ENCODE data around the gene PIEZO1.

PIEZO1 gene

GRCh38 chr16:88818575-88818874, 33.5 kb upstream of the PIEZO1 start:
- in situ Hi-C loops (cut with MboI; ENCODE audit: low pct_unique_long_range_greater_than_20kb, low sequenced_read_pairs) = no loop called here
- DNase-seq = no peak

- in situ Hi-C loops (cut with MboI; ENCODE audit: low pct_unique_long_range_greater_than_20kb, low sequenced_read_pairs) = no loop called here
- no peak for DNase-seq
These were observed 33.0 kb upstream of the PIEZO1 start for GRCh38 chr16:88817785-88818574.

- in situ Hi-C loops (cut with MboI; ENCODE audit: low pct_unique_long_range_greater_than_20kb, low sequenced_read_pairs) = no loop called here
- DNase-seq = no peak
These were observed 31.9 kb upstream of the PIEZO1 start for GRCh38 chr16:88816736-88817535.

- in situ Hi-C loops (cut with MboI; ENCODE audit: low pct_unique_long_range_greater_than_20kb, low sequenced_read_pairs) = no loop called here
- peak; percentile 68 for DNase-seq
These were observed 31.0 kb upstream of the PIEZO1 start for GRCh38 chr16:88815901-88816589.

GRCh38 chr16:88815227-88815626, 30.2 kb upstream of the PIEZO1 start:
- no peak for DNase-seq
- in situ Hi-C loops (cut with MboI; ENCODE audit: low pct_unique_long_range_greater_than_20kb, low sequenced_read_pairs) = no loop called here

- in situ Hi-C loops (cut with MboI; ENCODE audit: low pct_unique_long_range_greater_than_20kb, low sequenced_read_pairs) = no loop called here
These were observed 29.1 kb upstream of the PIEZO1 start for GRCh38 chr16:88814144-88814502.

GRCh38 chr16:88813269-88814143, 28.5 kb upstream of the PIEZO1 start:
- DNase-seq = no peak
- in situ Hi-C loops (cut with MboI; ENCODE audit: low pct_unique_long_range_greater_than_20kb, low sequenced_read_pairs) = no loop called here

More at GRCh38 chr16:88814144-88814502, 29.1 kb upstream of the PIEZO1 start:
- DNase-seq = no peak

GRCh38 chr16:88812513-88813268, 27.7 kb upstream of the PIEZO1 start:
- DNase-seq = peak; percentile 74
- in situ Hi-C loops (cut with MboI; ENCODE audit: low pct_unique_long_range_greater_than_20kb, low sequenced_read_pairs) = no loop called here

GRCh38 chr16:88811769-88812512, 26.9 kb upstream of the PIEZO1 start, which contains the start of gene APRT:
Gene APRT (minus strand): TSS chr16:88811928. CDS start chr16:88811899, 29 bp downstream.
- in situ Hi-C loops (cut with MboI; ENCODE audit: low pct_unique_long_range_greater_than_20kb, low sequenced_read_pairs) = no loop called here
- peak; percentile 93 for DNase-seq

- in situ Hi-C loops (cut with MboI; ENCODE audit: low pct_unique_long_range_greater_than_20kb, low sequenced_read_pairs) = no loop called here
- DNase-seq = peak; percentile 74
These were observed 26.1 kb upstream of the PIEZO1 start for GRCh38 chr16:88810912-88811768.

GRCh38 chr16:88810166-88810911, 25.3 kb upstream of the PIEZO1 start:
- in situ Hi-C loops (cut with MboI; ENCODE audit: low pct_unique_long_range_greater_than_20kb, low sequenced_read_pairs) = no loop called here
- DNase-seq = peak; percentile 65

- DNase-seq = no peak
- in situ Hi-C loops (cut with MboI; ENCODE audit: low pct_unique_long_range_greater_than_20kb, low sequenced_read_pairs) = no loop called here
These were observed 24.7 kb upstream of the PIEZO1 start for GRCh38 chr16:88809676-88810165.

GRCh38 chr16:88809068-88809675, 24.2 kb upstream of the PIEZO1 start:
- no peak for DNase-seq
- in situ Hi-C loops (cut with MboI; ENCODE audit: low pct_unique_long_range_greater_than_20kb, low sequenced_read_pairs) = no loop called here

- in situ Hi-C loops (cut with MboI; ENCODE audit: low pct_unique_long_range_greater_than_20kb, low sequenced_read_pairs) = no loop called here
- DNase-seq = no peak
These were observed 22.8 kb upstream of the PIEZO1 start for GRCh38 chr16:88807626-88808453.

- DNase-seq = no peak
- in situ Hi-C loops (cut with MboI; ENCODE audit: low pct_unique_long_range_greater_than_20kb, low sequenced_read_pairs) = no loop called here
These were observed 22.2 kb upstream of the PIEZO1 start for GRCh38 chr16:88807142-88807625.

Data from KBM-7 (cell line).